ENCODE results near the gene STK25.
"Not testable (repeated sequence)": the region's sequence is repeated elsewhere in the genome, so short reads cannot be mapped to it uniquely, and the experiment has no call there.

Gene STK25

DNA sequence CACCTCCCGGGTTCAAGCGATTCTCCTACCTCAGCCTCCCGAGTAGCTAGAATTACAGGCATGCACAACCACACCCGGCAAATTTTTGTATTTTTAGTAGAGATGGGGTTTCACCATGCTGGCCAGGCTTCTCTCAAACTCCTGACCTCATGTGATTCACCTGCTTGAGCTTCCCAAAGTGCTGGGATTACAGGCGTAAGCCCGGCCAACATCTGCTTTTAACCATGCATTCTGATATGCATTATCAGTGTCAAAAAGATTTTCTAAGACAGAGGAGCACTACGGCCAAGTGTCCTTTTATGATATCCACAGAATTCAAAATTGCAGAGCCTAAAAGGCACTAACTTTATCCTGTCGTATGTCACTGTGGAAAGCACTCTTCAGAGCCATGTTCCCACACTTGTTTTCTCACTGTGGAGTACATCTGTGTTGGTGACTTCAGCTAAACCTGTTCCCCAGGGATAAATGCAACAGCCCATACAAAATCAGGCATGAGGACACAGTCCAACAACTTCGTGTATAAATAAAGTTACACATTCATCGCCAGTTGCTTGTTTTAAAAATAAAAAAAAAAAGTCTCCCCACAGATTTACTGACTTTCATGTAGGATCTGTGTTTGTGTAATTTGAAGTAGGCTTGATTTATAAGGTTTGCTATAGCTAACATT lies 56.4 kb downstream of the STK25 start:
- no peak for TF ChIP-seq RARB (CRISPR knock-in tag; IDR thresholded peaks at IDR 0.05)
- TF ChIP-seq OSR1 (CRISPR knock-in tag; IDR thresholded peaks at IDR 0.05) = no peak
- no peak for TF ChIP-seq ZFP3 (CRISPR knock-in tag; IDR thresholded peaks at IDR 0.05)
- no peak for ATAC-seq

DNA sequence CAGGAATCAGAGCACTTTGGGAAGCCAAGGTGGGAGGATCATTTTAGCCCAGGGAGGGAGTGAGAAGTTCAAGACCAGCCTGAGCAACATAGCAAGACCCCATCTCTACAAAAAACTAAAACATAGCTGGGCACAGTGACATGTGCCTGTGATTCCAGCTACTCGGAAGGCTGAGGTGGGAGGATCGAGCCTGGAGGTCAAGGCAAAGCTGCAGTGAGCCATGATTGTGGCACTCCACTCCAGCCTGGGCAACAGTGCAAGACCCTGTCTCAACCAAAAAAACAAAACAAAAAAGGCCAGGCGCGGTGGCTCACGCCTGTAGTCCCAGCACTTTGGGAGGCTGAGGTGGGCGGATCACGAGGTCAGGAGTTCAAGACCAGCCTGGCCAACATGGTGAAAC lies 58.3 kb downstream of the STK25 start:
- not testable (repeated sequence) for ATAC-seq

DNA sequence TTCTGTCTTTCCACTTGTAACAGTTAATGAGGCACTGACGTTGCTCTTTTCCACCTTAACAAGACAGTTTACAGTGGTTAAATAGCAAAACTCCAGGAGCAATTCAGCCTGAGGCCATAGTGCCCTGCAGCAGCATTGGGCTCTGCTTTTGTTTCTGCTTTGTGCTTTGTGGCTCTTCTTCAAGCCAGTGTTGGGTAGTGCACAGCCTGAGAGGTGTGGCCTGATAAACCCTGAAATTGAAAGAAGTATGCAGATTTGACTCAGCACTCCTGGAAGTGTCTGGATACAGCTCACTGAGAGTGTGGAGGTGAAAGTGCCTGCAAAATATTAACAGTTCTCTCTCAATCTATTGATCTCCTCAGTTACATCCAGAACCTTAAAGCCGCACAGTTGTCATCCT lies 63.0 kb downstream of the STK25 start:
- TF ChIP-seq ZNF70 (CRISPR knock-in tag; IDR thresholded peaks at IDR 0.05) (no peak), ISL1 (CRISPR knock-in tag; IDR thresholded peaks at IDR 0.05) (no peak), OSR1 (CRISPR knock-in tag; IDR thresholded peaks at IDR 0.05) (no peak), GLIS3 (CRISPR knock-in tag; IDR thresholded peaks at IDR 0.05) (no peak), SNAI2 (CRISPR knock-in tag; IDR thresholded peaks at IDR 0.05) (no peak), RARB (CRISPR knock-in tag; IDR thresholded peaks at IDR 0.05) (no peak), ARNTL (CRISPR knock-in tag; IDR thresholded peaks at IDR 0.05; ENCODE audit: borderline replicate concordance, low read depth) (no peak), ZNF565 (CRISPR knock-in tag; conservative IDR thresholded peaks at IDR 0.05; ENCODE audit: low read depth) (no peak), ZNF8 (CRISPR knock-in tag; IDR thresholded peaks at IDR 0.05) (no peak), ZFP30 (CRISPR knock-in tag; IDR thresholded peaks at IDR 0.05) (no peak), TCF4 (CRISPR knock-in tag; IDR thresholded peaks at IDR 0.05; ENCODE audit: borderline replicate concordance) (no peak), TOX (CRISPR knock-in tag; IDR thresholded peaks at IDR 0.05; ENCODE audit: borderline replicate concordance) (no peak), BACH2 (CRISPR knock-in tag; IDR thresholded peaks at IDR 0.05; ENCODE audit: borderline replicate concordance) (no peak), PPARA (CRISPR knock-in tag; IDR thresholded peaks at IDR 0.05; ENCODE audit: borderline replicate concordance) (no peak), CSDC2 (CRISPR knock-in tag; IDR thresholded peaks at IDR 0.05) (no peak)
- TF ChIP-seq, protein P1, sequence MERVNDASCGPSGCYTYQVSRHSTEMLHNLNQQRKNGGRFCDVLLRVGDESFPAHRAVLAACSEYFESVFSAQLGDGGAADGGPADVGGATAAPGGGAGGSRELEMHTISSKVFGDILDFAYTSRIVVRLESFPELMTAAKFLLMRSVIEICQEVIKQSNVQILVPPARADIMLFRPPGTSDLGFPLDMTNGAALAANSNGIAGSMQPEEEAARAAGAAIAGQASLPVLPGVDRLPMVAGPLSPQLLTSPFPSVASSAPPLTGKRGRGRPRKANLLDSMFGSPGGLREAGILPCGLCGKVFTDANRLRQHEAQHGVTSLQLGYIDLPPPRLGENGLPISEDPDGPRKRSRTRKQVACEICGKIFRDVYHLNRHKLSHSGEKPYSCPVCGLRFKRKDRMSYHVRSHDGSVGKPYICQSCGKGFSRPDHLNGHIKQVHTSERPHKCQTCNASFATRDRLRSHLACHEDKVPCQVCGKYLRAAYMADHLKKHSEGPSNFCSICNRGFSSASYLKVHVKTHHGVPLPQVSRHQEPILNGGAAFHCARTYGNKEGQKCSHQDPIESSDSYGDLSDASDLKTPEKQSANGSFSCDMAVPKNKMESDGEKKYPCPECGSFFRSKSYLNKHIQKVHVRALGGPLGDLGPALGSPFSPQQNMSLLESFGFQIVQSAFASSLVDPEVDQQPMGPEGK (CRISPR knock-in tag; IDR thresholded peaks at IDR 0.05; ENCODE audit: borderline replicate concordance) = no peak
- TF ChIP-seq, protein P2, sequence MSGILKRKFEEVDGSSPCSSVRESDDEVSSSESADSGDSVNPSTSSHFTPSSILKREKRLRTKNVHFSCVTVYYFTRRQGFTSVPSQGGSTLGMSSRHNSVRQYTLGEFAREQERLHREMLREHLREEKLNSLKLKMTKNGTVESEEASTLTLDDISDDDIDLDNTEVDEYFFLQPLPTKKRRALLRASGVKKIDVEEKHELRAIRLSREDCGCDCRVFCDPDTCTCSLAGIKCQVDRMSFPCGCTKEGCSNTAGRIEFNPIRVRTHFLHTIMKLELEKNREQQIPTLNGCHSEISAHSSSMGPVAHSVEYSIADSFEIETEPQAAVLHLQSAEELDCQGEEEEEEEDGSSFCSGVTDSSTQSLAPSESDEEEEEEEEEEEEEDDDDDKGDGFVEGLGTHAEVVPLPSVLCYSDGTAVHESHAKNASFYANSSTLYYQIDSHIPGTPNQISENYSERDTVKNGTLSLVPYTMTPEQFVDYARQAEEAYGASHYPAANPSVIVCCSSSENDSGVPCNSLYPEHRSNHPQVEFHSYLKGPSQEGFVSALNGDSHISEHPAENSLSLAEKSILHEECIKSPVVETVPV (CRISPR knock-in tag; IDR thresholded peaks at IDR 0.05) = no peak
- TF ChIP-seq, protein P3, sequence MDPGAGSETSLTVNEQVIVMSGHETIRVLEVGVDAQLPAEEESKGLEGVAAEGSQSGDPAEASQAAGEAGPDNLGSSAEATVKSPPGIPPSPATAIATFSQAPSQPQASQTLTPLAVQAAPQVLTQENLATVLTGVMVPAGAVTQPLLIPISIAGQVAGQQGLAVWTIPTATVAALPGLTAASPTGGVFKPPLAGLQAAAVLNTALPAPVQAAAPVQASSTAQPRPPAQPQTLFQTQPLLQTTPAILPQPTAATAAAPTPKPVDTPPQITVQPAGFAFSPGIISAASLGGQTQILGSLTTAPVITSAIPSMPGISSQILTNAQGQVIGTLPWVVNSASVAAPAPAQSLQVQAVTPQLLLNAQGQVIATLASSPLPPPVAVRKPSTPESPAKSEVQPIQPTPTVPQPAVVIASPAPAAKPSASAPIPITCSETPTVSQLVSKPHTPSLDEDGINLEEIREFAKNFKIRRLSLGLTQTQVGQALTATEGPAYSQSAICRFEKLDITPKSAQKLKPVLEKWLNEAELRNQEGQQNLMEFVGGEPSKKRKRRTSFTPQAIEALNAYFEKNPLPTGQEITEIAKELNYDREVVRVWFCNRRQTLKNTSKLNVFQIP (CRISPR knock-in tag; IDR thresholded peaks at IDR 0.05; ENCODE audit: borderline replicate concordance, low read depth) = no peak
- TF ChIP-seq, protein P4, sequence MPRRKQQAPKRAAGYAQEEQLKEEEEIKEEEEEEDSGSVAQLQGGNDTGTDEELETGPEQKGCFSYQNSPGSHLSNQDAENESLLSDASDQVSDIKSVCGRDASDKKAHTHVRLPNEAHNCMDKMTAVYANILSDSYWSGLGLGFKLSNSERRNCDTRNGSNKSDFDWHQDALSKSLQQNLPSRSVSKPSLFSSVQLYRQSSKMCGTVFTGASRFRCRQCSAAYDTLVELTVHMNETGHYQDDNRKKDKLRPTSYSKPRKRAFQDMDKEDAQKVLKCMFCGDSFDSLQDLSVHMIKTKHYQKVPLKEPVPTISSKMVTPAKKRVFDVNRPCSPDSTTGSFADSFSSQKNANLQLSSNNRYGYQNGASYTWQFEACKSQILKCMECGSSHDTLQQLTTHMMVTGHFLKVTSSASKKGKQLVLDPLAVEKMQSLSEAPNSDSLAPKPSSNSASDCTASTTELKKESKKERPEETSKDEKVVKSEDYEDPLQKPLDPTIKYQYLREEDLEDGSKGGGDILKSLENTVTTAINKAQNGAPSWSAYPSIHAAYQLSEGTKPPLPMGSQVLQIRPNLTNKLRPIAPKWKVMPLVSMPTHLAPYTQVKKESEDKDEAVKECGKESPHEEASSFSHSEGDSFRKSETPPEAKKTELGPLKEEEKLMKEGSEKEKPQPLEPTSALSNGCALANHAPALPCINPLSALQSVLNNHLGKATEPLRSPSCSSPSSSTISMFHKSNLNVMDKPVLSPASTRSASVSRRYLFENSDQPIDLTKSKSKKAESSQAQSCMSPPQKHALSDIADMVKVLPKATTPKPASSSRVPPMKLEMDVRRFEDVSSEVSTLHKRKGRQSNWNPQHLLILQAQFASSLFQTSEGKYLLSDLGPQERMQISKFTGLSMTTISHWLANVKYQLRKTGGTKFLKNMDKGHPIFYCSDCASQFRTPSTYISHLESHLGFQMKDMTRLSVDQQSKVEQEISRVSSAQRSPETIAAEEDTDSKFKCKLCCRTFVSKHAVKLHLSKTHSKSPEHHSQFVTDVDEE (CRISPR knock-in tag; IDR thresholded peaks at IDR 0.05) = no peak
- ATAC-seq = no peak

DNA sequence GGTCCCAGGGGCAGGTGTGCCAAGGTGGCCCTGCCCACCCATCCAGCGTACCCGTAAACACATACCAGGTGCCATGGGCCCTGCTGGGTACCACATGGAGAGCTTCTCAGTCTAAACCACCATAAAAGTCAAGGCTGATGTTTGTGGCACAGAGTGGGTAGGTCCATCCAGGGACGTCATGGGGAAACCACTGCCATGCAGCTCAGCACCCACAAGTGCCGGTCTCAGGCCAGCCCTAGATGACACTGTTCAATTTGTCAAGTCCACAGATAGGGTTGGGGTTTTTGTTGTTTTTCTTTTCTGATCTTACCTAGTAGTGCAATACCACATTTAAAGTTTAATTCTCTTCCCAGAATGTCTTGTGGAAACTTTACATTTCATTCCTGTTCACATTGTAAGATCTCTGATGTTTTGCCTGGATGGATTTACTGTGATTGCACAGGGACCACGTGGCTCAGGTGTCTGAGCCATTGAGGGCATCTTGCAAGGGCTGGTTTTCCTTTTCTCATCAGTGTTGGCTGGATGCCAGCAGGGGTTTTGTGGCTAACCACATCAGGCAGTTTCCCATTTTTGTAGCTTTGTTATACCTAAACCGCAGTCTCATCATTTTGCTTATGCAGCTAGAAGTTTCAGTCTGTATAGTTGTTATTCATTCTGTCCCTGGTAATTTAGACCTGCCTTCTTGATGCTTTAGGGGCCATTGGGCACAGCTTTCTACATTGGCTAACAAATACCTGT lies 64.7 kb downstream of the STK25 start:
- no peak for ATAC-seq
- TF ChIP-seq, protein P2 (CRISPR knock-in tag; IDR thresholded peaks at IDR 0.05) = no peak
- TF ChIP-seq SNAI2 (CRISPR knock-in tag; IDR thresholded peaks at IDR 0.05) = no peak
- TF ChIP-seq, protein P4 (CRISPR knock-in tag; IDR thresholded peaks at IDR 0.05) = no peak
- TF ChIP-seq, protein P5, sequence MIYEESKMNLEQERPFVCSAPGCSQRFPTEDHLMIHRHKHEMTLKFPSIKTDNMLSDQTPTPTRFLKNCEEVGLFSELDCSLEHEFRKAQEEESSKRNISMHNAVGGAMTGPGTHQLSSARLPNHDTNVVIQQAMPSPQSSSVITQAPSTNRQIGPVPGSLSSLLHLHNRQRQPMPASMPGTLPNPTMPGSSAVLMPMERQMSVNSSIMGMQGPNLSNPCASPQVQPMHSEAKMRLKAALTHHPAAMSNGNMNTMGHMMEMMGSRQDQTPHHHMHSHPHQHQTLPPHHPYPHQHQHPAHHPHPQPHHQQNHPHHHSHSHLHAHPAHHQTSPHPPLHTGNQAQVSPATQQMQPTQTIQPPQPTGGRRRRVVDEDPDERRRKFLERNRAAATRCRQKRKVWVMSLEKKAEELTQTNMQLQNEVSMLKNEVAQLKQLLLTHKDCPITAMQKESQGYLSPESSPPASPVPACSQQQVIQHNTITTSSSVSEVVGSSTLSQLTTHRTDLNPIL (CRISPR knock-in tag; IDR thresholded peaks at IDR 0.05; ENCODE audit: low read depth) = no peak
- TF ChIP-seq PPARA (CRISPR knock-in tag; IDR thresholded peaks at IDR 0.05; ENCODE audit: borderline replicate concordance) = no peak
- TF ChIP-seq ZFP30 (CRISPR knock-in tag; IDR thresholded peaks at IDR 0.05) = no peak
- no peak for TF ChIP-seq ZNF8 (CRISPR knock-in tag; IDR thresholded peaks at IDR 0.05)
- no peak for TF ChIP-seq ISL1 (CRISPR knock-in tag; IDR thresholded peaks at IDR 0.05)
- no peak for TF ChIP-seq ARNTL (CRISPR knock-in tag; IDR thresholded peaks at IDR 0.05; ENCODE audit: borderline replicate concordance, low read depth)
